Parathyroid adenoma (tissue), 2 donors: ENCODE measurements around the gene TECTB.

Source experiments
- H2AFZ ChIP-seq: fragments of 300-600 bp; sonication (generic); one replicate; pipeline ENCODE4 v1.7.0; 2017; ENCODE audit warnings: antibody characterized with exemption, mild to moderate bottlenecking
- H3K27ac ChIP-seq: fragments of 300-600 bp; sonication (generic); one replicate; pipeline ENCODE4 v1.7.0; 2017
- H3K27me3 ChIP-seq: fragments of 300-600 bp; sonication (generic); one replicate; pipeline ENCODE4 v1.7.0; 2017; ENCODE audit warnings: low read length; ENCODE audit not compliant: control insufficient read depth, insufficient read depth
- H3K36me3 ChIP-seq: fragments of 300-600 bp; sonication (generic); one replicate; pipeline ENCODE4 v1.7.0; 2017; ENCODE audit warnings: low read length; ENCODE audit not compliant: control insufficient read depth, insufficient read depth
- H3K4me1 ChIP-seq: fragments of 300-600 bp; sonication (generic); one replicate; pipeline ENCODE4 v1.7.0; 2017; ENCODE audit warnings: control low read depth
- H3K4me2 ChIP-seq: fragments of 300-600 bp; sonication (generic); one replicate; pipeline ENCODE4 v1.7.0; 2017; ENCODE audit warnings: low read length
- H3K4me3 ChIP-seq: fragments of 300-600 bp; sonication (generic); one replicate; pipeline ENCODE4 v1.7.0; 2017; ENCODE audit warnings: low read depth, low read length
- H3K79me2 ChIP-seq: fragments of 300-600 bp; sonication (generic); one replicate; pipeline ENCODE4 v1.7.0; 2017; ENCODE audit warnings: control low read depth
- H3K9ac ChIP-seq: fragments of 300-600 bp; sonication (generic); one replicate; pipeline ENCODE4 v1.7.0; 2017; ENCODE audit warnings: mild to moderate bottlenecking
- H3K9me3 ChIP-seq: fragments of 300-600 bp; sonication (generic); one replicate; pipeline ENCODE4 v1.7.0; 2017; ENCODE audit warnings: low read length; ENCODE audit not compliant: control insufficient read depth
- TF ChIP-seq, protein P1 (sequence below): fragments of 300-600 bp; sonication (generic); IDR thresholded peaks from one replicate; pipeline ENCODE4 v1.7.0; 2017; ENCODE audit warnings: antibody characterized with exemption, mild to moderate bottlenecking
- donor health status: primary hyperparathyroidism.

Gene TECTB

DNA sequence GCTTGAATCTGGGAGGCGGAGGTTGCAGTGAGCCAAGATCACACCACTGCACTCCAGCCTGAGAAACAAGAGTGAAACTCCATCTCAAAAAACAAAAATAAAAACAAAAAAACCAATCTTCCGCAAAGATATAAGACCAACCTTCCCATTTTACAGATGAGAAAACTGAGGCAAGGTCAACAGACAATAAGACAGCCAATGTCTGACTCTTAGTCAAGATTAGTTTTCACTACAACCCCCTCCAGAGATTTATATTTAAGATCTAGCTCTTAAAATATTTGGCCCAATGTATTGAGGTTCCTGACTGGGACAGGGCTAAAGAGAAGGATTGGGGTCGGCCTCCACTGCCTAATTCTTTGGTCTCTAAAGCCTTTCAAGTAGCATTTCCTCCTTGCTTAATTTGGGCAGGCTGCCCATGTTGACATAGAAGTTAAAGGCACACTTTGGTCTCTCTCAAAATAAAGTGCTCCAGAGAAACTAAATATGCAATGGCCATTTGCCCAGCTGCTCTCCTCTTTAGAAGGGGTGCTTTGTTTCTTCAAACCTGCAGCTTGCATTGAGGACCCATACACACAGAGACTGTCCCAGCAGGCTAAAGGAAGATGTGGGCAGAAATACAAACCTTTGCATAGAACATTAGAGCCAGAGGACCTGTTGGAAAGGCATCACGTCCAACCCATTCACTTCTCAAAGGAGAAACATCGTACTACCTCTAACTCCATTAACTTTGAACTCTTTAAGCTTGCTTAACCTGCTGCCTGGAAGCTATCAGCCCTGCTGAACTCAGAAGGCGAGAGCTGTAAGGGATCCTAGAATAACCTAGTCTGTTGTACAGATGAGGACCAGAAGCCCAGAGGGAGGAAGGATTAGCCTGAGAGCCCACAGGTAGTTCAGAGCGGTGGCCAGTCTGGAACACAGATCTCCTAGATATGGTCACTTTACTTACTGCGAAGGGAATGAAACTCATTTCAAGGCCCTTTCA lies 3.9 kb downstream of the TECTB start:
- H3K9me3 ChIP-seq: no peaks in the 10 kb centered on the region
- H3K79me2 ChIP-seq: no peaks in the 10 kb centered on the region
- no peak overlapping the region for H3K9ac ChIP-seq
- H2AFZ ChIP-seq: no peak overlapping the region
- H3K4me2 ChIP-seq: no peak overlapping the region
- H3K36me3 ChIP-seq: no peaks in the 10 kb centered on the region
- H3K27me3 ChIP-seq: no peaks in the 10 kb centered on the region
- no peak overlapping the region for H3K27ac ChIP-seq
- H3K4me1 ChIP-seq: no peaks in the 10 kb centered on the region
- H3K4me3 ChIP-seq: no peak overlapping the region
- TF ChIP-seq, protein P1, sequence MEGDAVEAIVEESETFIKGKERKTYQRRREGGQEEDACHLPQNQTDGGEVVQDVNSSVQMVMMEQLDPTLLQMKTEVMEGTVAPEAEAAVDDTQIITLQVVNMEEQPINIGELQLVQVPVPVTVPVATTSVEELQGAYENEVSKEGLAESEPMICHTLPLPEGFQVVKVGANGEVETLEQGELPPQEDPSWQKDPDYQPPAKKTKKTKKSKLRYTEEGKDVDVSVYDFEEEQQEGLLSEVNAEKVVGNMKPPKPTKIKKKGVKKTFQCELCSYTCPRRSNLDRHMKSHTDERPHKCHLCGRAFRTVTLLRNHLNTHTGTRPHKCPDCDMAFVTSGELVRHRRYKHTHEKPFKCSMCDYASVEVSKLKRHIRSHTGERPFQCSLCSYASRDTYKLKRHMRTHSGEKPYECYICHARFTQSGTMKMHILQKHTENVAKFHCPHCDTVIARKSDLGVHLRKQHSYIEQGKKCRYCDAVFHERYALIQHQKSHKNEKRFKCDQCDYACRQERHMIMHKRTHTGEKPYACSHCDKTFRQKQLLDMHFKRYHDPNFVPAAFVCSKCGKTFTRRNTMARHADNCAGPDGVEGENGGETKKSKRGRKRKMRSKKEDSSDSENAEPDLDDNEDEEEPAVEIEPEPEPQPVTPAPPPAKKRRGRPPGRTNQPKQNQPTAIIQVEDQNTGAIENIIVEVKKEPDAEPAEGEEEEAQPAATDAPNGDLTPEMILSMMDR: no peak

- no peak overlapping the region for H3K27ac ChIP-seq
- no peaks in the 10 kb centered on the region for H3K9me3 ChIP-seq
- no peaks in the 10 kb centered on the region for H3K4me1 ChIP-seq
Observed at GRCh38 chr10:112287844-112288243, 4.6 kb downstream of the TECTB start.

GRCh38 chr10:112288486-112288885 lies 5.3 kb downstream of the TECTB start:
- Histone ChIP-seq H3K4me1 (no peaks in the 10 kb centered on the region), H3K27me3 (no peaks in the 10 kb centered on the region), H3K4me3 (no peak overlapping the region), H3K4me2 (no peak overlapping the region), H3K79me2 (no peaks in the 10 kb centered on the region), H3K9ac (no peak overlapping the region), H3K36me3 (no peaks in the 10 kb centered on the region), H3K9me3 (no peaks in the 10 kb centered on the region), H2AFZ (no peak overlapping the region), H3K27ac (no peak overlapping the region)
- TF ChIP-seq, protein P1: no peak

More at GRCh38 chr10:112287844-112288243, 4.6 kb downstream of the TECTB start:
- Histone ChIP-seq H3K36me3 (no peaks in the 10 kb centered on the region), H3K79me2 (no peaks in the 10 kb centered on the region), H3K4me2 (no peak overlapping the region), H3K9ac (no peak overlapping the region), H3K27me3 (no peaks in the 10 kb centered on the region), H2AFZ (no peak overlapping the region), H3K4me3 (no peak overlapping the region)
- TF ChIP-seq, protein P1: no peak

GRCh38 chr10:112289373-112290053 lies 6.3 kb downstream of the TECTB start:
- Histone ChIP-seq H3K9ac (no peak overlapping the region), H2AFZ (no peak overlapping the region), H3K36me3 (no peaks in the 10 kb centered on the region), H3K9me3 (no peaks in the 10 kb centered on the region), H3K4me3 (no peak overlapping the region), H3K27ac (no peak overlapping the region), H3K27me3 (no peaks in the 10 kb centered on the region), H3K4me1 (no peaks in the 10 kb centered on the region), H3K79me2 (no peaks in the 10 kb centered on the region), H3K4me2 (no peak overlapping the region)
- TF ChIP-seq, protein P1: no peak
